Activated naive CD4-positive, alpha-beta T cell treated with anti-CD3 and anti-CD28 coated beads, Interleukin-2, amount 10 ng/mL, durations not matched to agents 7 days and 5 days (primary cell): ENCODE measurements around the gene DAAM1.

Experiments used
- CTCF ChIA-PET: fragments of 350-600 bp; sonication (Branson Sonifier 250); formaldehyde crosslinking; loops from one replicate; lab custom pipeline; 2021; ENCODE audit warnings: antibody characterized with exemption; lab: Charles Lee
- DNase-seq: peaks from one replicate; pipeline ENCODE4 v3.0.0-alpha.2; 2020
- H3K27ac Mint-ChIP-seq: one replicate; pipeline ENCODE4 v1.8.0; 2021; ENCODE audit warnings: mild to moderate bottlenecking, moderate library complexity, mixed read lengths
- H3K27me3 Mint-ChIP-seq: one replicate; pipeline ENCODE4 v1.8.0; 2021; ENCODE audit warnings: mild to moderate bottlenecking, mixed read lengths
- H3K36me3 Mint-ChIP-seq: one replicate; pipeline ENCODE4 v1.8.0; 2021; ENCODE audit warnings: mixed read lengths
- H3K4me1 Mint-ChIP-seq: one replicate; pipeline ENCODE4 v1.8.0; 2021; ENCODE audit warnings: mixed read lengths
- H3K4me3 Mint-ChIP-seq: one replicate; pipeline ENCODE4 v1.8.0; 2021; ENCODE audit warnings: mild to moderate bottlenecking, moderate library complexity, mixed read lengths
- H3K9me3 Mint-ChIP-seq: one replicate; pipeline ENCODE4 v1.8.0; 2021; ENCODE audit warnings: mixed read lengths

The DAAM1 gene

DNA sequence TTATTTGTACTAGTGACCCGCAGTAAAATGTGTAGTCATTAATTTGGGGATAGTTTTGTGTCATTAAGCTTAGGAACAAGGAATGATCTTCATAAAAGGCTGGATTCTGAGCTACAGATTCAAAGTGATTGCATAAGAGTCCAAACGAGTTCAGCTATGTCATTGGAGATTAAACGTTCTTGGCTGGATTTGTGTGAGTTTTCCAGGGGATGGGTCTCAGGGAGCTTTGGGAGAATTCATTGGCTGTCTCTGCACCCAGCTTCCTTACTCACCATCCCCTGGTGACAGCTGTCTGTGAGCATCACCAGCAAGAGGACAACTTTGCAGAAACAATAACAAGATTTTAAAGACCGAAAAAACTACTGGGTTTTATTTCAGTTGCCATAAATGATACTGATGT lies 130.4 kb downstream of the DAAM1 start:
- CTCF ChIA-PET, result no interaction called here
- Mint-ChIP-seq H3K9me3 (no peaks in the 10 kb centered on the region), H3K36me3 (peaks cover 1% of the 10 kb centered on the region), H3K4me3 (no peak overlapping the region), H3K27ac (no peak overlapping the region), H3K27me3 (no peaks in the 10 kb centered on the region), H3K4me1 (peaks cover 13% of the 10 kb centered on the region)
- no peak for DNase-seq

DNA sequence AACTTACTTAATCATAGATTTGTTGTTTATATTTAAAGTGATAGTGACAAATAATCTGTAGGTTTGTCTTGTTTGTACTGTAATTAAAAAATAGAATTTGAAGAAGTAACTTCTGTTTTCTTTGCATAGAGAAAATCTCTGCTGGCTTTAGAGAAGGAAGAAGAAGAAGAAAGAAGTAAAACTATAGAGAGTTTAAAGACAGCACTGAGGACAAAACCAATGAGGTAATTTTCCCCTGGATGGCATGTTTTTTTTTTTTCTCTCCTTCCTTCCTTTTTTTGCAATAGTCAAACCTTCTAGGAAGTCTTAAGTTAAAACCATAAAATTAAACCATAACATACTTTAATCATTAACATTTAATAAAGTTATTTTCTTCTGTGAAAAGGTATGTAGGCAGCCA lies 131.9 kb downstream of the DAAM1 start:
- no peak overlapping the region for H3K27ac Mint-ChIP-seq
- CTCF ChIA-PET, result no interaction called here

GRCh38 chr14:59320763-59321625 lies 132.5 kb downstream of the DAAM1 start:
- no peaks in the 10 kb centered on the region for H3K27me3 Mint-ChIP-seq
- no peaks in the 10 kb centered on the region for H3K9me3 Mint-ChIP-seq
- peaks cover 13% of the 10 kb centered on the region for H3K4me1 Mint-ChIP-seq
- DNase-seq, result no peak
- H3K36me3 Mint-ChIP-seq, result peaks cover 1% of the 10 kb centered on the region
- no peak overlapping the region for H3K4me3 Mint-ChIP-seq
- CTCF ChIA-PET, result no interaction called here
- no peak overlapping the region for H3K27ac Mint-ChIP-seq

More for the DNA sequence above, 131.9 kb downstream of the DAAM1 start:
- Mint-ChIP-seq H3K4me3 (no peak overlapping the region), H3K4me1 (peaks cover 13% of the 10 kb centered on the region), H3K36me3 (peaks cover 1% of the 10 kb centered on the region), H3K9me3 (no peaks in the 10 kb centered on the region), H3K27me3 (no peaks in the 10 kb centered on the region)
- DNase-seq, result no peak

DNA sequence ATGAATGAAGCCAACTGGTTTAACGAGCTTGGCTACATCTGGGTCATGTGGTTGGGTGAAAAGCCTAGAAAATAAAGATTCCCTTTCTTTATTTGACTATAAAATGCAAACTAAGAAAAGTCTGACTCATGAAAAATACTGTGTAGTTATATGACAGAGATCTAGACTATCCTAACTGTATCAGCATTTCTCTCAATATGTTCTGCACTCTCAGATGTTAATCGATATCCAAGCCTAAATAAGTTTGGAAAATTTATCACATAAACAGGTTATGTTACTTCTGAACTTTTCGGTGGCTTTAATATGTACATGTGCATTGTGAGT lies 133.1 kb downstream of the DAAM1 start:
- no peaks in the 10 kb centered on the region for H3K27me3 Mint-ChIP-seq
- DNase-seq, result no peak
- H3K9me3 Mint-ChIP-seq, result no peaks in the 10 kb centered on the region
- no peak overlapping the region for H3K4me3 Mint-ChIP-seq
- CTCF ChIA-PET, result no interaction called here
- H3K4me1 Mint-ChIP-seq, result peaks cover 13% of the 10 kb centered on the region
- H3K27ac Mint-ChIP-seq, result no peak overlapping the region
- H3K36me3 Mint-ChIP-seq, result peaks cover 4% of the 10 kb centered on the region

- H3K4me1 Mint-ChIP-seq, result peaks cover 9% of the 10 kb centered on the region
- DNase-seq, result no peak
- H3K27me3 Mint-ChIP-seq, result no peaks in the 10 kb centered on the region
- CTCF ChIA-PET, result no interaction called here
- no peak overlapping the region for H3K27ac Mint-ChIP-seq
- no peak overlapping the region for H3K4me3 Mint-ChIP-seq
- no peaks in the 10 kb centered on the region for H3K9me3 Mint-ChIP-seq
- peaks cover 7% of the 10 kb centered on the region for H3K36me3 Mint-ChIP-seq
These were observed 137.4 kb downstream of the DAAM1 start for GRCh38 chr14:59325906-59326305.

DNA sequence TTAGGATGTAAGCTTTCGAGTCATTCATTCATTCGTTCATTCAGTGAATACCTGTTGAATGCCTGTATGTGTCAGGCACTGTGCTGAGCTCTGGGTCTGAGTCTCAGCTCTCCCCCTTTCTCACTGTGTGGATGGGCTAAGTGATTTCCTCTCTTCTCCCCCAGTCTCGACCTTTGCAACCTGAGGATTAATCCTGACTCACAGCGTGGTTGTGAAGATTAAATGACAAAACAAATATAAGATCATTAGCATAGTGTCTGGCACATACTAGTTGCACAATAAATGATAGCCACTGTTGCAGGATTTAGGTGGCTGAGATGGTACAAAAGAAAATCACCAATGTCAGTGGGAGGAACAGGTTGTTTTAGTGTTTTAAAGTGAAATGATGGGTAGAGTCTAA lies 140.0 kb downstream of the DAAM1 start:
- no peak for DNase-seq
- Mint-ChIP-seq H3K27ac (no peak overlapping the region), H3K36me3 (peaks cover 8% of the 10 kb centered on the region), H3K4me1 (no peaks in the 10 kb centered on the region), H3K4me3 (no peak overlapping the region), H3K9me3 (no peaks in the 10 kb centered on the region), H3K27me3 (no peaks in the 10 kb centered on the region)
- CTCF ChIA-PET, result no interaction called here

- DNase-seq, result no peak
- Mint-ChIP-seq H3K36me3 (peaks cover 9% of the 10 kb centered on the region), H3K27ac (no peak overlapping the region), H3K9me3 (no peaks in the 10 kb centered on the region), H3K4me3 (no peak overlapping the region), H3K27me3 (no peaks in the 10 kb centered on the region), H3K4me1 (no peaks in the 10 kb centered on the region)
- CTCF ChIA-PET, result interaction anchor here (0.8 kb wide), 1 partner anchor 63 kb away, joined by 4 read pairs; no protein-coding TSS in a partner anchor
These were observed 142.0 kb downstream of the DAAM1 start for GRCh38 chr14:59330455-59330854.

- H3K4me1 Mint-ChIP-seq, result no peaks in the 10 kb centered on the region
- CTCF ChIA-PET, result no interaction called here
These were observed 142.8 kb downstream of the DAAM1 start for GRCh38 chr14:59331217-59331616.

DNA sequence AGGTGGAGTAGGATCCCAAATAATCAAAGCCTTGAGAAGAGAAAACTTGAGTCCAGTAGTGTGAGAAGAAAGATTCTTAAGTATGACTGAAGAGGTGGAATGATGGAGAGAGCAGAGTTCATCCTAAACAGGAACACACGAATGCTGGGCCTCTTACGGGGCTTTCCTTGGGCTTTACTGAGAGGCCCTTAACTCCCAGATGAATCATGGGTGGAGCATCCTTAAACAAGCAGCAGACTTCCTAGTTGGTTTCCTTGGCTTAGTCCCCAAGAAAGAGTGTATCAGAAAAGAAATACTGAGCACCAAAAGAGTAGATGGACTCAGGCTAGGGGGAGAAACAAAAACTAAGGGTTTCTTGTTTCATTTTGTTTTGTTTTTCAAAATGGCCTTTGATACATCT lies 144.3 kb downstream of the DAAM1 start:
- Mint-ChIP-seq H3K36me3 (peaks cover 3% of the 10 kb centered on the region), H3K9me3 (no peaks in the 10 kb centered on the region), H3K27ac (no peak overlapping the region)

More at GRCh38 chr14:59331217-59331616, 142.8 kb downstream of the DAAM1 start:
- Mint-ChIP-seq H3K9me3 (no peaks in the 10 kb centered on the region), H3K36me3 (peaks cover 9% of the 10 kb centered on the region), H3K27me3 (no peaks in the 10 kb centered on the region), H3K4me3 (no peak overlapping the region), H3K27ac (no peak overlapping the region)
- DNase-seq, result no peak

GRCh38 chr14:59333235-59333634 lies 144.8 kb downstream of the DAAM1 start:
- Mint-ChIP-seq H3K27ac (no peak overlapping the region), H3K36me3 (peaks cover 3% of the 10 kb centered on the region), H3K27me3 (no peaks in the 10 kb centered on the region), H3K9me3 (no peaks in the 10 kb centered on the region), H3K4me3 (no peak overlapping the region), H3K4me1 (no peaks in the 10 kb centered on the region)
- no peak for DNase-seq
- CTCF ChIA-PET, result no interaction called here

More for the DNA sequence above, 144.3 kb downstream of the DAAM1 start:
- Mint-ChIP-seq H3K27me3 (no peaks in the 10 kb centered on the region), H3K4me3 (no peak overlapping the region), H3K4me1 (no peaks in the 10 kb centered on the region)
- CTCF ChIA-PET, result no interaction called here
- no peak for DNase-seq

DNA sequence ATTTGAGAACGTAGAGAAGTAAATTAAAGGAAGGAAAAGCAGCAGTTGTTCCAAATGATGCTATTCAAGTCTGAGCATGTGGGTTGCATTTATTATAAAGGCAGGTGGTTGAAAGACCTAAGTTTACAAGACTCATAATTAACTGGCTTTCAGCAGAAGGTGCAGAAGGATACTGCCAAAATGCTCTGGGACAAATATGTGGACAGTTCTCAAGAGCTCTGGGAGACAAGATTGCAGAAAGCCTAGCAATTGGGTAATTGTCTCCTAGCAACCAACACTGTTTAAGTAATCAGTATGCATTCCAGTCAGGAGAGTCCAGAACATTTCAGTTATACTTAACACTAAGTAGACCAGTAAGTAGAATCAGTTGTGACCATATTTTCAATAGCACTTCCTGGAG lies 145.2 kb downstream of the DAAM1 start:
- no peak overlapping the region for H3K4me3 Mint-ChIP-seq
- no peak for DNase-seq
- no peaks in the 10 kb centered on the region for H3K27me3 Mint-ChIP-seq
- CTCF ChIA-PET, result no interaction called here
- H3K9me3 Mint-ChIP-seq, result no peaks in the 10 kb centered on the region
- peaks cover 3% of the 10 kb centered on the region for H3K36me3 Mint-ChIP-seq
- H3K27ac Mint-ChIP-seq, result no peak overlapping the region
- no peaks in the 10 kb centered on the region for H3K4me1 Mint-ChIP-seq

DNA sequence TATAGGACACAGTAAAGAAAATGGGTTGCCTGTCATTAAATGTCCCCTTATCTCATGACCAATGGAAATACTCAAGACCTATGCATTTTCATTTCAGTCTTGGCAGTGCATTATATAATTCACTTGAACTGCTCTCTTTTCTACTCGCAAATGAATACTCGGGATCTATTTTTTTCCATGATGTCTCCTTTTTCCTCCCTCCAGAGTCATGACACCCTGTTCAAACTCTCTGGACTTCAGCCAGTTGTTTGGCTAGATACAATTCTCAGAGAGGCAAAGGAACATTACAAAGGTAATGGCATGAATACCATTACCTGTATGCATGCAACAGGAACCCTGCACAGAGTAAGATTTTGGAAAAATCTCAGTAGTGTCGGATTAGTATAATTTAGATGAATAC lies 145.8 kb downstream of the DAAM1 start:
- Mint-ChIP-seq H3K4me3 (no peak overlapping the region), H3K4me1 (no peaks in the 10 kb centered on the region), H3K9me3 (no peaks in the 10 kb centered on the region), H3K27me3 (no peaks in the 10 kb centered on the region), H3K27ac (no peak overlapping the region), H3K36me3 (peaks cover 3% of the 10 kb centered on the region)
- CTCF ChIA-PET, result no interaction called here
- DNase-seq, result no peak

- no peaks in the 10 kb centered on the region for H3K27me3 Mint-ChIP-seq
- H3K4me3 Mint-ChIP-seq, result no peak overlapping the region
- CTCF ChIA-PET, result interaction anchor here (1.2 kb wide), 1 partner anchor 13 kb away, joined by 3 read pairs; no protein-coding TSS in a partner anchor
- H3K9me3 Mint-ChIP-seq, result no peaks in the 10 kb centered on the region
- H3K36me3 Mint-ChIP-seq, result peaks cover 5% of the 10 kb centered on the region
- no peak overlapping the region for H3K27ac Mint-ChIP-seq
- no peak for DNase-seq
- H3K4me1 Mint-ChIP-seq, result no peaks in the 10 kb centered on the region
These were observed 147.6 kb downstream of the DAAM1 start for GRCh38 chr14:59336098-59336497.

DNA sequence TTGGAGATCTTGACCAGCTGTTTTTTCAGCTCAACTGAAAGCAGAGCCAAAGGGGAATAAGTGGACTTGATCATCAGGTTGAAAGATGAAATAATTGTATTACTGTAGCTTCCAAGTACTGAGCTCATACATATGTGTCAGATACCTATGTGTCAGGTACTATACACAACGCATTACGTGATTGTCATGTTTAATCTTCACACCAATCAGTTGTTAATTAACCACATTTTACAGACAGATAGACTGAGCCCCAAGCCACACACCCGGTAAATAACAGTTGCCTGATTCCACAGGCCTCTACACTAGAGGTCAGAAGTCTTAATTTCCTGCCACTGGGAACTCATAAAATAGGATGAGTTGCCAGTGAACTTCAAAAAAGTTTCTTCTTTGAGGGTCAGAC lies 148.2 kb downstream of the DAAM1 start:
- no peak for DNase-seq
- Mint-ChIP-seq H3K9me3 (no peaks in the 10 kb centered on the region), H3K27ac (no peak overlapping the region), H3K27me3 (no peaks in the 10 kb centered on the region), H3K4me3 (no peak overlapping the region), H3K4me1 (no peaks in the 10 kb centered on the region), H3K36me3 (peaks cover 5% of the 10 kb centered on the region)
- CTCF ChIA-PET, result no interaction called here

GRCh38 chr14:59337141-59337611 lies 148.7 kb downstream of the DAAM1 start:
- no peaks in the 10 kb centered on the region for H3K27me3 Mint-ChIP-seq
- CTCF ChIA-PET, result no interaction called here
- peaks cover 5% of the 10 kb centered on the region for H3K36me3 Mint-ChIP-seq
- H3K4me1 Mint-ChIP-seq, result no peaks in the 10 kb centered on the region
- no peaks in the 10 kb centered on the region for H3K9me3 Mint-ChIP-seq
- DNase-seq, result no peak
- H3K27ac Mint-ChIP-seq, result no peak overlapping the region
- H3K4me3 Mint-ChIP-seq, result no peak overlapping the region
